Stimulated activated naive B cell treated with anti-CD40 and anti-IgM and Interleukin-4, amounts not matched to agents 10 μg/mL and 1 μg/mL and 100 μg/mL, for 72 hours (primary cell): ENCODE measurements around the gene MKLN1.
"Not testable (repeated sequence)": the region's sequence is repeated elsewhere in the genome, so short reads cannot be mapped to it uniquely, and the experiment has no call there.

Source experiments
- ATAC-seq, 2 donors: fragments of 150-1000 bp; cut with Tn5 transposase; replicated peaks; 2 replicates each; pipeline ENCODE4 v1.10.0; 2021; ENCODE audit warnings: moderate library complexity in 1 of 2
- DNase-seq: peaks from one replicate; pipeline ENCODE4 v3.0.0; 2021
- H3K27ac Mint-ChIP-seq: one replicate; pipeline ENCODE4 v1.8.0; 2022; ENCODE audit warnings: mild to moderate bottlenecking, mixed read lengths
- H3K27me3 Mint-ChIP-seq, 2 donors: one replicate each; pipeline ENCODE4 v1.8.0; 2022; ENCODE audit warnings: mixed read lengths in 2 of 2
- H3K36me3 Mint-ChIP-seq, 2 donors: one replicate each; pipeline ENCODE4 v1.8.0; 2022; ENCODE audit warnings: mixed read lengths in 2 of 2, mild to moderate bottlenecking in 1 of 2
- H3K4me1 Mint-ChIP-seq, 2 donors: one replicate each; pipeline ENCODE4 v1.8.0; 2022; ENCODE audit warnings: mixed read lengths in 2 of 2, mild to moderate bottlenecking in 1 of 2
- H3K4me3 Mint-ChIP-seq, 2 donors: one replicate each; pipeline ENCODE4 v1.8.0; 2022; ENCODE audit warnings: mild to moderate bottlenecking in 2 of 2, mixed read lengths in 2 of 2, moderate library complexity in 1 of 2
- H3K9me3 Mint-ChIP-seq, 2 donors: one replicate each; pipeline ENCODE4 v1.8.0; 2022; ENCODE audit warnings: mixed read lengths in 2 of 2, mild to moderate bottlenecking in 1 of 2

The MKLN1 gene

DNA sequence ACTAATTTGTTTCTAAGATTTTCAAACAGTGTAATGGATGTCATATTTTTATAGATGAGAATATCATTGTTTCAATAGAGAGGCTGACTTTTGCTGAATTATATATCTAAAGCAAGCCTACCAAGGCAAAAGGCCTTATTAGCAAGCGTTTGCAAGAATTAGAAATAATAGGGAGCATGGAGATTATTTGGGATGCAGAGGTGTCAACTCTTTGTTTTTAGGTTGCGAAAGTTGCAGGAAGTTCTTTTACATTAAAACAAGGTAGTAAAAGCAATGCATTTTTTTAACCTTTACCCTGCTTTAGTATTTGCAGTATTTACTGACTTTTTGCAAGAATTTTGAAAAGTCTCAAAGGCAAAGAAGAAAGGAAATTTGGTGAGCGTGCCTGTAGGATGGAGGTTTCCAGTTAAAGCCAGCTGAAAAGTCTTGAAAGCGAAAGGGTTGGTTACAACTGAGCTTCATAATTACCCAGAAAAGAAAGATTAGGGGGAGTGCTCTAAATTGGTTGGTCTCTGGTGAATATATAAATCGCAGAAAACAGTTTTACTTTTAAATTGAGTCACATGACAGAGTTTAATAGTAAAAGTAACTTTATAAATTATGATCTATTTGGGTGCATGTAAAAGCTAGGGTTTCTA, 81.6 kb downstream of the MKLN1 start:
- Mint-ChIP-seq H3K4me3 (no peak overlapping the region), H3K36me3 (peaks cover 21% of the 10 kb centered on the region in 2 donors), H3K4me1 (peaks cover 3 to 6% of the 10 kb centered on the region in 2 donors), H3K27me3 (no peaks in the 10 kb centered on the region), H3K9me3 (no peaks in the 10 kb centered on the region), H3K27ac (no peak overlapping the region)
- no peak for ATAC-seq
- DNase-seq: no peak

- Mint-ChIP-seq H3K4me3 (no peak overlapping the region), H3K36me3 (peaks cover 16% of the 10 kb centered on the region in 2 donors), H3K27me3 (no peaks in the 10 kb centered on the region), H3K9me3 (no peaks in the 10 kb centered on the region), H3K27ac (no peak overlapping the region), H3K4me1 (peaks cover 0 to 2% of the 10 kb centered on the region in 2 donors)
- DNase-seq: no peak
- ATAC-seq: no peak
Observed at GRCh38 chr7:131412031-131412430, 84.4 kb downstream of the MKLN1 start.

DNA sequence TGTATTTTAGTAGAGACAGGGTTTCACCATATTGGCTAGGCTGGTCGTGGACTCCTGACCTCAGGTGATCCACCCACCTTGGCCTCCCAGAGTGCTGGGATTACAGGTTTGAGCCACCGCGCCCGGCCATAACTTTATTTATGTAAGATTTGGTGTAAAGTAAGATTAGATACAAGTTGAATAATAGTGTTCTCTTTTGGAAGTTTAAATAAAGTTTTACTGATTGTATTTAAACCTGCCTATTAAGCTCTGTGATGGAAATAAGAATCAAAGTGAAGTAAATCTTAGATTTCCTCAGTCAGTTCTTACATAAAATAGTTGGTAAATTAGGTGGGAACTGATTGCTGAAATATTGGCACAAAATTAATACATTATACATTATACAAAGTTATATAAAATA, 86.0 kb downstream of the MKLN1 start:
- H3K4me1 Mint-ChIP-seq: peaks cover 0 to 1% of the 10 kb centered on the region in 2 donors
- H3K9me3 Mint-ChIP-seq: no peaks in the 10 kb centered on the region
- DNase-seq (no peak), ATAC-seq (no peak)
- no peaks in the 10 kb centered on the region for H3K27me3 Mint-ChIP-seq
- H3K4me3 Mint-ChIP-seq: no peak overlapping the region
- no peak overlapping the region for H3K27ac Mint-ChIP-seq
- peaks cover 14 to 18% of the 10 kb centered on the region in 2 donors for H3K36me3 Mint-ChIP-seq

GRCh38 chr7:131424219-131424822, 96.6 kb downstream of the MKLN1 start:
- Mint-ChIP-seq H3K4me3 (no peak overlapping the region), H3K27me3 (no peaks in the 10 kb centered on the region), H3K4me1 (no peaks in the 10 kb centered on the region), H3K36me3 (peaks cover 12 to 24% of the 10 kb centered on the region in 2 donors), H3K27ac (peak overlapping the region; percentile 16), H3K9me3 (no peaks in the 10 kb centered on the region)
- no peak for DNase-seq
- ATAC-seq: peak; percentile 75 to 79

DNA sequence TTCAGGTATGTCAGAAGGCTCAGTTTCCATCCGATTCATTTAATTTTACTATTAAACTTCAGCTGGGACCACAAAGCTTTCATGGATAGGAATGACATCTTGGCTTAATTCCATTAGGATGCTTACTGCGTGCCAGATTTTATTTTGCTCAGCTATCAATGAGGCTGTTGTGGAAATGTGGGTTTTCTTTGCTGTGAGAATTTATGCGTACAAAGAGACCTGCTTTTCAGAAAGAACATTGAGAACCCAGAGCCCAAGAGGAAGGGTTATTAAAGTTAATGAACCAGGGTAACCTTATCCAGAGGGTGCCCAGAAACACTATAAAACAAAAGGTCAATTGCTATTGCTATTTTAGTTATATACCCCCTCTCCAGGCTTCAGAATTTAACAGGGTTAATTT, 98.3 kb downstream of the MKLN1 start:
- no peak for DNase-seq
- Mint-ChIP-seq H3K27ac (no peak overlapping the region), H3K4me1 (peaks cover 0 to 3% of the 10 kb centered on the region in 2 donors), H3K36me3 (peaks cover 14 to 22% of the 10 kb centered on the region in 2 donors), H3K27me3 (no peaks in the 10 kb centered on the region), H3K9me3 (no peaks in the 10 kb centered on the region), H3K4me3 (no peak overlapping the region)
- ATAC-seq: no peak

DNA sequence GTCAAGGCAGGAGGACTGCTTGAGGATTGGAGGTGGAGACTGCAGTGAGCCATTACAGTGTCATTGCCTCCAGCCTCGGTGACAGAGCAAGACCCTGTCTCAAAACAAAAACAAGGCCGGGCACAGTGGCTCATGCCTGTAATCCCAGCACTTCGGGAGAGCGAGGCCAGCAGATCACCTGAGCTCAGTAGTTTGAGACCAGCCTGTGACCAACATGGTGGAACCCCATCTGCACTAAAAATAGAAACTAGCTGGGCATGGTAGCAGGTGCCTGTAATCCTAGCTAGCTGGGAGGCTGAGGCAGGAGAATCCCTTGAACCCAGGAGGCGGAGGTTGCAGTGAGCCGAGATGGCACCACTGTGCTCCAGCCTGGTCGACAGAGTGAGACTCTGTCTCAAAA, 103.2 kb downstream of the MKLN1 start:
- not testable (repeated sequence) for H3K4me3 Mint-ChIP-seq, ATAC-seq, H3K4me1 Mint-ChIP-seq, H3K9me3 Mint-ChIP-seq, H3K27ac Mint-ChIP-seq, H3K27me3 Mint-ChIP-seq, DNase-seq
- peaks cover 35 to 51% of the 10 kb centered on the region in 2 donors for H3K36me3 Mint-ChIP-seq

DNA sequence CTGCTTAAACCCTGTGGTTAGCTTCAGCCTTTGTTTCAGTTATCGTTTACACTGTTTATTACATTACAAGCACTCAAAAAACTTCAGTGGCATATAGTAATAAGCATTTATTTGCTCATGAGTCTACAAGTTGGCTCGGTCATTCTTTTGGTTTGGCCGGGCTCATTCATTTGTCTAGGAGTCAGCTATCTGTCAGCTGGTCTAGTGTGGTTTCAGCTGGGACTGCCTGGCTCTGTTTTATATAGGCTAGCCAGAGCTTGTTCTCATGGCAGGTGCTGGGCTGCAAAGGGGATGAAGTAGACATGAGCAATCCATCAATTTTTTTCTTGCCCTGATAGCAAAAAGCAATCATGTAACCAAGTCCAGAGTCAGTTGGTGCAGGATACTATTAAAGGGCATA, 103.6 kb downstream of the MKLN1 start:
- peaks cover 35 to 51% of the 10 kb centered on the region in 2 donors for H3K36me3 Mint-ChIP-seq
- H3K4me3 Mint-ChIP-seq: no peak overlapping the region
- H3K4me1 Mint-ChIP-seq: peaks cover 0 to 3% of the 10 kb centered on the region in 2 donors
- no peaks in the 10 kb centered on the region for H3K9me3 Mint-ChIP-seq
- no peak overlapping the region for H3K27ac Mint-ChIP-seq
- ATAC-seq: no peak
- DNase-seq: no peak
- H3K27me3 Mint-ChIP-seq: no peaks in the 10 kb centered on the region

DNA sequence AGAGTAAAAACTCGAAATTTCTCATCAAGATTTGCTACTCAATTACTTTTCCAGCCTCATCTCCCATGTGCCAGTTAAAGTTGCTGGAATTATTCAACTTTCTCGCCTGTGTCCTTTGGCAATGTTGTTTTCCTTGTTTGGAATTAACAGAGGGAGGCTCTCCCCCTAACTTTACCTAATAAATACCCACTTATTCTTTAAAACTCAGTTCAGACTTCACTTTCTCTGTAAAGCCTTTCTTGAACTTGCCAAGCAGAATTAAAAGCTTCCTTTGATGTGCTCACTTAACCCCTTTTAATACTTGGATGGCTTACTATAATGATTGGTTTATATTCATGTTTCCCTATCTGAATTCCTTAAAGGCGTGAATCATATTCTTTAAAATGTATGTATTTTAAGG, 104.1 kb downstream of the MKLN1 start:
- no peak for ATAC-seq
- Mint-ChIP-seq H3K4me1 (peaks cover 0 to 3% of the 10 kb centered on the region in 2 donors), H3K9me3 (no peaks in the 10 kb centered on the region), H3K27me3 (no peaks in the 10 kb centered on the region), H3K4me3 (no peak overlapping the region), H3K27ac (no peak overlapping the region), H3K36me3 (peaks cover 35 to 51% of the 10 kb centered on the region in 2 donors)
- no peak for DNase-seq

DNA sequence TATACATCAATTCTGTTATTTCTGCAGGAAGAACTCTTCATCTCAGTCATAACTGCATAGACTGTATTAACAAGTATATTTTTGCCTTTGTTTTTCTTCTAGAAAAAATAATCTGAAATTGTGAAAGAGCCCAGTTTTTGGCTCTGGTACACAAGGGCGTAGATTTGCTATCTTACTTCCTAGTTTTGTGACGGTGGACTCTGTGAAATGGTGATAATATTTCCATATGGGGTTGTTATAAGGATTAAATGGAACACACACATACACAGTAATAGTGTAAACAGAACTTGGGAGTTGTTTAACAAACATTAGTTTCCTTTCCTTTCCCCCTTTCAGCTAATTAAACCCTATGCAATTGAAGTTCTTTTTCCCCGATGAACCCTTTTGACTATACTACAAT, 108.7 kb downstream of the MKLN1 start:
- Mint-ChIP-seq H3K4me3 (no peak overlapping the region), H3K36me3 (peaks cover 36 to 71% of the 10 kb centered on the region in 2 donors), H3K27me3 (no peaks in the 10 kb centered on the region), H3K27ac (no peak overlapping the region), H3K9me3 (peaks cover 2 to 4% of the 10 kb centered on the region in 2 donors), H3K4me1 (no peaks in the 10 kb centered on the region)
- ATAC-seq: no peak
- no peak for DNase-seq

- DNase-seq: no peak
- H3K36me3 Mint-ChIP-seq: peaks cover 32 to 69% of the 10 kb centered on the region in 2 donors
- no peaks in the 10 kb centered on the region for H3K4me1 Mint-ChIP-seq
Observed at GRCh38 chr7:131438969-131439368, 111.3 kb downstream of the MKLN1 start.

DNA sequence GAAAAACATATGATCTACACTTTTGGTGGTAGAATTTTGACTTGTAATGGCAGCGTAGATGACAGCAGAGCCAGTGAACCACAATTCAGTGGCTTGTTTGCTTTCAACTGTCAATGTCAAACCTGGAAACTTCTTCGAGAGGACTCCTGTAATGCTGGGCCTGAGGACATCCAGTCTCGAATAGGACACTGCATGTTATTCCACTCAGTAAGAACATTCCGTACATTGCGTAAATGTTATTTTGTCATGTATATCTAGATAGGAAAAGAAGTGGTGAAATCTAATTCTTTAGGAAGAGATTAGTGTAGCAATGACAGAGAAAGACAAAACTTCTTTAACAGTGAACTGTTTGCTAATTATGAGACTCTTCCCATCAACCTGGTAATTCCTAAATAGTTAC, 115.8 kb downstream of the MKLN1 start:
- peaks cover 36 to 75% of the 10 kb centered on the region in 2 donors for H3K36me3 Mint-ChIP-seq
- H3K27me3 Mint-ChIP-seq: no peaks in the 10 kb centered on the region
- H3K4me3 Mint-ChIP-seq: no peak overlapping the region
- H3K27ac Mint-ChIP-seq: no peak overlapping the region
- peaks cover 2 to 4% of the 10 kb centered on the region in 2 donors for H3K9me3 Mint-ChIP-seq
- no peaks in the 10 kb centered on the region for H3K4me1 Mint-ChIP-seq
- ATAC-seq (no peak), DNase-seq (no peak)

More at GRCh38 chr7:131438969-131439368, 111.3 kb downstream of the MKLN1 start:
- Mint-ChIP-seq H3K27ac (no peak overlapping the region), H3K9me3 (peaks cover 2 to 4% of the 10 kb centered on the region in 2 donors), H3K27me3 (no peaks in the 10 kb centered on the region), H3K4me3 (no peak overlapping the region)
- ATAC-seq: no peak

GRCh38 chr7:131444683-131445082, 117.0 kb downstream of the MKLN1 start:
- peaks cover 2 to 4% of the 10 kb centered on the region in 2 donors for H3K9me3 Mint-ChIP-seq
- ATAC-seq (no peak), DNase-seq (no peak)
- no peaks in the 10 kb centered on the region for H3K4me1 Mint-ChIP-seq
- H3K36me3 Mint-ChIP-seq: peaks cover 39 to 73% of the 10 kb centered on the region in 2 donors
- no peak overlapping the region for H3K4me3 Mint-ChIP-seq
- H3K27me3 Mint-ChIP-seq: no peaks in the 10 kb centered on the region
- no peak overlapping the region for H3K27ac Mint-ChIP-seq

DNA sequence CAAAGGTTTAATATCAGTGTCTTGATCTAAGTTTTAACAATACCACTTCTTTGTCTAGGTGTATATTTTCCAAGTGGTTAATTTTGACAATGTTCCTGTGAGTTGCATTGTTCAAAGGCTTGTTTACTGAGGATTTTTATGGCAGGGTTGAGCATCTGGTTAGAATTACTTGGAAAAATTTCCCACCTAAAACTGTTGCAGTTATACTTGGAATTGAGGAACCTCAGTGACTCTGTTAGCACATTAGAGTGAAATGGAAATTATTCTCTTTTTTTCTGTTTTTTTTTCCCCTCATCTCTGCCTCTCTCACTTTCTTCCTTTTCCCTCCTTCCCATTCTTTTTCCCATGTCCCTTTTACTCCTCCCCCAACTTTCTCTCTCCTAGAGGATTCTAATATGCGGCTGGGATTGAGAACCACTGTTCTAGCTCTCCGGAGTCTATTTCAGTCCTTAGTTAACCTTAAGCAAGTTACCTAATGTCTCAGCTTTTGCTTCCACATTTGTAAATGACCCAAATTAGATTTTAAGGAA, 121.8 kb downstream of the MKLN1 start:
- ATAC-seq (no peak), DNase-seq (no peak)
- H3K9me3 Mint-ChIP-seq: no peaks in the 10 kb centered on the region
- peaks cover 27 to 55% of the 10 kb centered on the region in 2 donors for H3K36me3 Mint-ChIP-seq
- H3K4me1 Mint-ChIP-seq: peaks cover under 1% of the 10 kb centered on the region in 2 donors
- H3K27ac Mint-ChIP-seq: no peak overlapping the region
- no peak overlapping the region for H3K4me3 Mint-ChIP-seq
- no peaks in the 10 kb centered on the region for H3K27me3 Mint-ChIP-seq

GRCh38 chr7:131454498-131454897, 126.8 kb downstream of the MKLN1 start:
- no peaks in the 10 kb centered on the region for H3K9me3 Mint-ChIP-seq
- ATAC-seq (no peak), DNase-seq (no peak)
- no peak overlapping the region for H3K27ac Mint-ChIP-seq
- peaks cover 6 to 15% of the 10 kb centered on the region in 2 donors for H3K4me1 Mint-ChIP-seq
- no peak overlapping the region for H3K4me3 Mint-ChIP-seq
- H3K27me3 Mint-ChIP-seq: no peaks in the 10 kb centered on the region
- peaks cover 30 to 48% of the 10 kb centered on the region in 2 donors for H3K36me3 Mint-ChIP-seq

DNA sequence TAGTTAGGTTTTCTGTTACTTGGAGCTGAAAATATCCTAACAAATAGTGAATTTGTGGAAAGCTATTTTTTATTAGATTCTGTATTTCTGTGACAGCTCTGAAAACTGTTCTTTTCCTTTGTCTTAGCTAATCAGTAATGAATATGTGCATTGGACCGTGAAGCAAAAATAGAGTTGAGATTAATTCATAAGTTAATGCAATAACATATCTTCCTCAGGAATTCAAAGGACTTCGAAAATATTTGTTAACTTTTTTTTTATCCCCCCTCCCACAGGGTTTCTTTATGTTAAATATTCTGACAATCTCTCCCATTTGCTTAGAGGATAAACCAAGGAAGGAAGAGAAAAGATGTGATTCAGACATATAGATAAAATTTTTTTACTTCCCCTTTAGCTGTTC, 127.3 kb downstream of the MKLN1 start:
- H3K4me3 Mint-ChIP-seq: no peak overlapping the region
- no peaks in the 10 kb centered on the region for H3K9me3 Mint-ChIP-seq
- H3K27me3 Mint-ChIP-seq: no peaks in the 10 kb centered on the region
- no peak for ATAC-seq
- no peak for DNase-seq
- H3K4me1 Mint-ChIP-seq: peaks cover 6 to 15% of the 10 kb centered on the region in 2 donors
- H3K27ac Mint-ChIP-seq: no peak overlapping the region
- peaks cover 34 to 46% of the 10 kb centered on the region in 2 donors for H3K36me3 Mint-ChIP-seq
